ENCODE measurements around the gene PTPRD. TPM values are rescaled to one million over a fixed set of nuclear protein-coding genes. Genes with fewer than 3 reads are reported as not detected.

PTPRD gene
- total RNA-seq, 2 experiments from 2014 or later = 0.03 TPM; not detected in 1

DNA sequence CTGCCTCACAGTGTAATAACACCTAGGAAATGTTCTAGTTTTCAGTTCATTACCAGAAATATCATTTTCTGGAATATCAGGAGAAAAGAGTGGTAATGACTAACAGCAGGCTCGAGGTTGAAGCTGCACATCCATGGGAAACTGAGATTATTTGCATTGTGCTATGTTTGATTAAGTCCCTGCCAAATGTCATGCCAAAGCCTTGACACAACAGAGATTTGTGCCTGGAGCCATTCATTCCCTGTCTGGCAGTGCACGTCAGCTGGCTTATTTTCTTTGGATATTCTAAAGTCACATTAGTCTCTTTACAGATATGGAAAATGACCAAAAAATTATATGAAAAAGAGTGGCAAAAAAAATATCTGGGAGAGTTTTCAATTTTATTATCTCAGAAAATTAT, 848.0 kb downstream of the PTPRD start:
- CTCF ChIA-PET (ENCODE audit: unreplicated experiment) = no interaction called here
- Histone ChIP-seq H3K79me2 (ENCODE audit: insufficient read depth, low read depth, low read length) (no peaks in the 10 kb centered on the region), H3K9me3 (ENCODE audit: low read length) (no peaks in the 10 kb centered on the region), H3K4me1 (ENCODE audit: insufficient read depth, low read length, poor library complexity, severe bottlenecking) (peaks cover 4% of the 10 kb centered on the region), H3K4me3 (ENCODE audit: low read depth, low read length, poor library complexity, severe bottlenecking) (no peak overlapping the region), H3K9me2 (ENCODE audit: insufficient read depth, low read length) (no peaks in the 10 kb centered on the region), H3K36me3 (ENCODE audit: insufficient read depth, low read length) (no peaks in the 10 kb centered on the region), H4K20me1 (ENCODE audit: insufficient read depth, low read length) (no peaks in the 10 kb centered on the region), H3K4me2 (ENCODE audit: low read length) (no peak overlapping the region), H3K27ac (ENCODE audit: low read depth, low read length, poor library complexity, severe bottlenecking) (no peak overlapping the region), H2AFZ (ENCODE audit: low read length) (no peak overlapping the region)
- BruUV-seq (replicated peaks) = no TSS peak
- intact Hi-C loops (cut with micrococcal nuclease; ENCODE audit: unreplicated experiment) = no loop called here
- TF ChIP-seq CTCF (conservative IDR thresholded peaks at IDR 0.05; ENCODE audit: low read length) (no peak), EZH2phosphoT487 (IDR thresholded peaks at IDR 0.05; ENCODE audit: borderline replicate concordance, low read depth, low read length) (no peak)
- no peak for DNase-seq (ENCODE audit: low spot score)
- POLR2A ChIA-PET = interaction anchor here (0.6 to 1.0 kb wide), 4 partner anchors 9 to 818 kb away, joined by 3 to 4 read pairs (median 3); no protein-coding TSS in a partner anchor

DNA sequence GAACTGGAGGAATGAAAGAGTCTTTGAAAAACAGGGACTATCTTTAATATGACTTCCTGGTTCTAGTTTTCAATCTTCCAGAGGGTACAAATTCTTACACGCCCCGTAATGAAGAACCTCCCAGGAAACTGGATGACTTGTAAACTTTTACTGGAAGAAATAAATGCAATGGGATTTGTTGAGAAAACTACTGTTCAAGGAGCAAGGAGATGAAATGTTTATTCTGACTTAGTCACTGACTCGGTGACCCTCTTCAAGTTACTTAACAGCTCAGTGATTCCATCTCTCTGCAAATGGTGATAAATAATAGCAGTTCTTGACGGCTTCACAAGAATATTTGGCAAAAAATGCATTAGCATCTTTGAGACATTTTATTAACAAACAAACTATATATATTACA, 858.6 kb downstream of the PTPRD start:
- POLR2A ChIA-PET = interaction anchor here (1.0 to 2.8 kb wide), 5 partner anchors 10 to 54 kb away, joined by 3 to 10 read pairs (median 3); no protein-coding TSS in a partner anchor
- no peak for DNase-seq (ENCODE audit: low spot score)
- no peaks in the 10 kb centered on the region for H3K79me2 ChIP-seq (ENCODE audit: insufficient read depth, low read depth, low read length)
- no peak overlapping the region for H2AFZ ChIP-seq (ENCODE audit: low read length)
- no peaks in the 10 kb centered on the region for H4K20me1 ChIP-seq (ENCODE audit: insufficient read depth, low read length)
- no peaks in the 10 kb centered on the region for H3K4me1 ChIP-seq (ENCODE audit: insufficient read depth, low read length, poor library complexity, severe bottlenecking)
- CTCF ChIA-PET (ENCODE audit: unreplicated experiment) = no interaction called here
- no peaks in the 10 kb centered on the region for H3K36me3 ChIP-seq (ENCODE audit: insufficient read depth, low read length)
- no peaks in the 10 kb centered on the region for H3K9me3 ChIP-seq (ENCODE audit: low read length)
- intact Hi-C loops (cut with micrococcal nuclease; ENCODE audit: unreplicated experiment) = no loop called here
- TF ChIP-seq CTCF (conservative IDR thresholded peaks at IDR 0.05; ENCODE audit: low read length) (no peak), EZH2phosphoT487 (IDR thresholded peaks at IDR 0.05; ENCODE audit: borderline replicate concordance, low read depth, low read length) (no peak)
- H3K27ac ChIP-seq (ENCODE audit: low read depth, low read length, poor library complexity, severe bottlenecking) = no peak overlapping the region
- BruUV-seq (replicated peaks) = no TSS peak
- no peaks in the 10 kb centered on the region for H3K9me2 ChIP-seq (ENCODE audit: insufficient read depth, low read length)
- H3K4me3 ChIP-seq (ENCODE audit: low read depth, low read length, poor library complexity, severe bottlenecking) = no peak overlapping the region
- H3K4me2 ChIP-seq (ENCODE audit: low read length) = no peak overlapping the region

DNA sequence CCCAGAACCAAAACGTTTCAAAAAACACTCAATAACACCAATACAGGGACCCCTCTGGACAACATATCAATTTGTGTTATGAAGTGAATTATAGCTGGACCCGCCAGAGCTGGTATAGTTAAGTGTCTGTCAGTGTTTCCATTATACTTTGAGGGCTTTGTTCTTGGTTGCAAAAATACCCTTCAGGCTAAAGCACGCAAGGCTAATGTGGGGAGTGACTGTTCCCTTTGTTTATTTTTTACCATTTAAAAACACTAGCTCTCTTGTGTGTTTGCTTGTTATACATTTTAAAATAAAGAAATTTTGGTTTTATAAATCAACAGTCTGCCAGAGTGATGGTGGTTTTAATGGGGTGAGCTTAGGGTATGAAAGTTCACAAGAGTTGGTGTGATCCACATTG, 859.5 kb downstream of the PTPRD start:
- Histone ChIP-seq H3K4me1 (ENCODE audit: insufficient read depth, low read length, poor library complexity, severe bottlenecking) (no peaks in the 10 kb centered on the region), H3K4me3 (ENCODE audit: low read depth, low read length, poor library complexity, severe bottlenecking) (no peak overlapping the region), H3K4me2 (ENCODE audit: low read length) (no peak overlapping the region), H3K27ac (ENCODE audit: low read depth, low read length, poor library complexity, severe bottlenecking) (no peak overlapping the region), H3K79me2 (ENCODE audit: insufficient read depth, low read depth, low read length) (no peaks in the 10 kb centered on the region), H3K36me3 (ENCODE audit: insufficient read depth, low read length) (no peaks in the 10 kb centered on the region), H4K20me1 (ENCODE audit: insufficient read depth, low read length) (no peaks in the 10 kb centered on the region), H2AFZ (ENCODE audit: low read length) (no peak overlapping the region), H3K9me3 (ENCODE audit: low read length) (no peaks in the 10 kb centered on the region), H3K9me2 (ENCODE audit: insufficient read depth, low read length) (no peaks in the 10 kb centered on the region)
- intact Hi-C loops (cut with micrococcal nuclease; ENCODE audit: unreplicated experiment) = no loop called here
- DNase-seq (ENCODE audit: low spot score) = no peak
- no TSS peak for BruUV-seq (replicated peaks)
- no peak for TF ChIP-seq CTCF (conservative IDR thresholded peaks at IDR 0.05; ENCODE audit: low read length)
- POLR2A ChIA-PET = interaction anchor here (0.6 to 2.8 kb wide), 14 partner anchors 8 to 145 kb away, joined by 3 to 10 read pairs (median 4); no protein-coding TSS in a partner anchor
- CTCF ChIA-PET (ENCODE audit: unreplicated experiment) = no interaction called here

Data from OCI-LY7 (cell line).